C1 segment of cervical spinal cord (tissue), 14 donors: ENCODE results near the gene OR6C68.
"Not testable (repeated sequence)": the region's sequence is repeated elsewhere in the genome, so short reads cannot be mapped to it uniquely, and the experiment has no call there.

Source experiments
- DNase-seq, 14 donors: peaks; one replicate each; lab custom pipeline; 2025; lab: John Stamatoyannopoulos, UW

OR6C68 gene

GRCh38 chr12:55492078-55492477, at the start of gene OR6C68:
Gene OR6C68 (plus strand): TSS chr12:55492378. CDS start chr12:55492378, 0 bp downstream.
- no peak for DNase-seq

GRCh38 chr12:55443776-55444175, 48.4 kb upstream of the OR6C68 start, which contains the start of gene OR6C2:
Gene OR6C2 (plus strand): TSS chr12:55444076. CDS start chr12:55452214, 8,138 bp downstream.
- DNase-seq: no peak

- no peak for DNase-seq
Measured at GRCh38 chr12:55445357-55445756, 46.8 kb upstream of the OR6C68 start.

- no peak for DNase-seq
Measured at GRCh38 chr12:55446326-55446725, 45.9 kb upstream of the OR6C68 start.

- no peak for DNase-seq
Measured at GRCh38 chr12:55448825-55449224, 43.4 kb upstream of the OR6C68 start.

GRCh38 chr12:55464926-55465325, 27.3 kb upstream of the OR6C68 start:
- not testable (repeated sequence) for DNase-seq

- DNase-seq: no peak
Measured at GRCh38 chr12:55467836-55468235, 24.3 kb upstream of the OR6C68 start.

GRCh38 chr12:55469291-55469690, 22.9 kb upstream of the OR6C68 start:
- DNase-seq: no peak

- DNase-seq: no peak
Measured at GRCh38 chr12:55470088-55470829, 21.9 kb upstream of the OR6C68 start, which contains the start of gene OR6C70. Gene OR6C70 (minus strand): TSS chr12:55470138. CDS start chr12:55470138, 0 bp downstream.

GRCh38 chr12:55472264-55472663, 19.9 kb upstream of the OR6C68 start:
- no peak for DNase-seq

GRCh38 chr12:55479136-55479535, 13.0 kb upstream of the OR6C68 start:
- not testable (repeated sequence) for DNase-seq

GRCh38 chr12:55484284-55484683, 7.9 kb upstream of the OR6C68 start:
- not testable (repeated sequence) for DNase-seq

GRCh38 chr12:55495490-55495889, 3.3 kb downstream of the OR6C68 start:
- no peak for DNase-seq

- no peak for DNase-seq
Measured at GRCh38 chr12:55499231-55499630, 7.1 kb downstream of the OR6C68 start.

- DNase-seq: peak in 1 of 14 donors; percentile 1
Measured at GRCh38 chr12:55499810-55500252, 7.7 kb downstream of the OR6C68 start.

- DNase-seq: no peak
Measured at GRCh38 chr12:55501601-55502000, 9.4 kb downstream of the OR6C68 start.

- no peak for DNase-seq
Measured at GRCh38 chr12:55515696-55516095, 23.5 kb downstream of the OR6C68 start.

GRCh38 chr12:55516391-55516790, 24.2 kb downstream of the OR6C68 start:
- no peak for DNase-seq
